CD4-positive, alpha-beta T cell treated with Interleukin-10 for 1 hour (primary cell): Measurements from ENCODE around the gene PLXNC1.

ENCODE experiments used
- DNase-seq: peaks from one replicate; pipeline ENCODE4 v3.0.0-alpha.2; 2020

The PLXNC1 gene

GRCh38 chr12:94139816-94140215, 8.6 kb upstream of the PLXNC1 start:
- no peak for DNase-seq

GRCh38 chr12:94140556-94140955, 7.8 kb upstream of the PLXNC1 start:
- DNase-seq = peak; percentile 57

- DNase-seq = no peak
These were observed 7.2 kb upstream of the PLXNC1 start for GRCh38 chr12:94141004-94141764.

GRCh38 chr12:94141892-94142291, 6.5 kb upstream of the PLXNC1 start:
- DNase-seq = no peak

GRCh38 chr12:94143438-94143837, 4.9 kb upstream of the PLXNC1 start:
- DNase-seq = no peak

- no peak for DNase-seq
These were observed 4.4 kb upstream of the PLXNC1 start for GRCh38 chr12:94143951-94144350.

- no peak for DNase-seq
These were observed 3.6 kb upstream of the PLXNC1 start for GRCh38 chr12:94144781-94145180.

- peak; percentile 26 for DNase-seq
These were observed 3.0 kb upstream of the PLXNC1 start for GRCh38 chr12:94145191-94145983.

GRCh38 chr12:94146166-94146936, 2.0 kb upstream of the PLXNC1 start:
- DNase-seq = no peak

- no peak for DNase-seq
These were observed 888 bp upstream of the PLXNC1 start for GRCh38 chr12:94147387-94147990.

- DNase-seq = no peak
These were observed 352 bp downstream of the PLXNC1 start for GRCh38 chr12:94148739-94149118.

- peak; percentile 44 for DNase-seq
These were observed 873 bp downstream of the PLXNC1 start for GRCh38 chr12:94149119-94149780.

- DNase-seq = no peak
These were observed 1.4 kb downstream of the PLXNC1 start for GRCh38 chr12:94149781-94150239.

- DNase-seq = peak; percentile 45
These were observed 2.1 kb downstream of the PLXNC1 start for GRCh38 chr12:94150240-94151121.

- DNase-seq = no peak
These were observed 3.2 kb downstream of the PLXNC1 start for GRCh38 chr12:94151582-94151981.

- DNase-seq = no peak
These were observed 4.1 kb downstream of the PLXNC1 start for GRCh38 chr12:94152292-94153078.

- no peak for DNase-seq
These were observed 8.8 kb downstream of the PLXNC1 start for GRCh38 chr12:94157181-94157580.

GRCh38 chr12:94157981-94158411, 9.6 kb downstream of the PLXNC1 start:
- no peak for DNase-seq

- DNase-seq = no peak
These were observed 10.3 kb downstream of the PLXNC1 start for GRCh38 chr12:94158666-94159065.

- DNase-seq = no peak
These were observed 13.7 kb downstream of the PLXNC1 start for GRCh38 chr12:94162108-94162507.
